Temporal lobe (tissue), 2 donors: ENCODE results near the gene ITGB8. TPM values are rescaled to one million over a fixed set of nuclear protein-coding genes. Genes with fewer than 3 reads are reported as not detected.

ENCODE experiments used
- small RNA-seq: library from RNA; depleted of rRNA; stranded (forward); fragments of <200 nt; gene quantifications from one replicate; pipeline ENCODE3, GENCODE V24; 2014; ENCODE audit warnings: low replicate concordance
- total RNA-seq: library from RNA; depleted of rRNA; stranded (reverse); fragments of >200 nt; gene quantifications from one replicate; pipeline ENCODE4 v1.2.3, GENCODE V29; 2014

The ITGB8 gene
- total RNA-seq, 1 donor from 2014 or later = 87.0 TPM

Small RNA genes lying within 50 kb of the gene (small RNA-seq; reads per million reads assigned to genes)
- gene RF00275 = not detected

Other genes starting within 250 kb of the ITGB8 start
- 0.25 TPM for gene MACC1, start 113.5 kb upstream of the ITGB8 start, total RNA-seq